Osteoblast (primary cell): ENCODE measurements around the gene EGFL6. TPM values are rescaled to one million over a fixed set of nuclear protein-coding genes. Genes with fewer than 3 reads are reported as not detected.

Source experiments
- DNase-seq: peaks from one replicate; pipeline ENCODE4 v3.0.0; 2011; ENCODE audit warnings: low spot score, mixed read lengths; ENCODE audit not compliant: insufficient read length; ENCODE audit errors: missing footprints
- H2AFZ ChIP-seq: 2 replicates; pipeline ENCODE4 v1.6.0; 2011; ENCODE audit warnings: mild to moderate bottlenecking, low read length
- H3K27ac ChIP-seq: 2 replicates; pipeline ENCODE4 v1.5.1; 2011; ENCODE audit warnings: mild to moderate bottlenecking, low read depth, low read length, moderate library complexity
- H3K27me3 ChIP-seq: 2 replicates; pipeline ENCODE4 v1.6.0; 2012; ENCODE audit warnings: mild to moderate bottlenecking, control low read depth, inconsistent platforms, low read length, moderate library complexity; ENCODE audit not compliant: insufficient read depth
- H3K36me3 ChIP-seq: 2 replicates; pipeline ENCODE4 v1.5.1; 2011; ENCODE audit warnings: mild to moderate bottlenecking, low read length, control low read depth, moderate library complexity; ENCODE audit not compliant: insufficient read depth
- H3K4me1 ChIP-seq: 2 replicates; pipeline ENCODE4 v1.5.1; 2011; ENCODE audit warnings: mild to moderate bottlenecking, low read length, control low read depth, moderate library complexity; ENCODE audit not compliant: insufficient read depth
- H3K4me2 ChIP-seq: 2 replicates; pipeline ENCODE4 v1.6.0; 2011; ENCODE audit warnings: mild to moderate bottlenecking, low read length; ENCODE audit not compliant: insufficient read depth
- H3K4me3 ChIP-seq: fragments of 200-600 bp; sonication (generic); 3 replicates; pipeline ENCODE4 v1.5.1; 2012; ENCODE audit warnings: mild to moderate bottlenecking, low read length, inconsistent platforms; ENCODE audit not compliant: insufficient read depth
- H3K79me2 ChIP-seq: 2 replicates; pipeline ENCODE4 v1.6.0; 2012; ENCODE audit warnings: mild to moderate bottlenecking, low read length, control low read depth, inconsistent platforms; ENCODE audit not compliant: insufficient read depth
- H3K9me3 ChIP-seq: 2 replicates; pipeline ENCODE4 v1.5.1; 2011; ENCODE audit warnings: low read depth, low read length, control low read depth
- H4K20me1 ChIP-seq: 2 replicates; pipeline ENCODE4 v1.6.0; 2012; ENCODE audit warnings: mild to moderate bottlenecking, low read length, control low read depth; ENCODE audit not compliant: insufficient read depth
- total RNA-seq: library from RNA; depleted of rRNA; stranded (reverse); fragments of >200 nt; gene quantifications from 2 replicates; pipeline ENCODE4 v1.2.3, GENCODE V29; 2012
- TF ChIP-seq, protein P1 (sequence below): IDR thresholded peaks from 2 replicates; pipeline ENCODE4 v1.5.1; 2011; ENCODE audit warnings: mild to moderate bottlenecking, low read depth, low read length, moderate library complexity; ENCODE audit errors: extremely low read depth

Gene EGFL6
- total RNA-seq, 1 donor: under 0.01 TPM

DNA sequence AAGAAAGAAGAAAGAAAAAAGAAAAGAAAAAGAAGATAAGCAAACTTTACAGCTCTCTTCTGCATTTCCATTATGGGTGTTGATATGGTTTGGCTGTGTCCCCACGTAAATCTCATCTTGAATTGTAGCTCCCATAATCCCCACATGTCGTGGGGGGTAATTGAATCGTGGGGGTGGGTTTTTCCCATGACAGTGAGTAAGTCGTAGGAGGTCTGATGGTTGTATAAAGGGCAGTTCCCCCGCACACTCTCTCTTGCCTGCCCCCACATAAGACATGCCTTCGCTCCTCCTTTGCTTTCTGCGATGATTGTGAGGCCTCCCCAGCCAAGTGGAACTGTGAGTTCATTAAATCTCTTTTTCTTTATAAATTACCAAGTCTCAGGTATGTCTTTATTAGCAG lies 112.2 kb downstream of the EGFL6 start:
- Histone ChIP-seq H3K27me3 (no peaks in the 10 kb centered on the region), H4K20me1 (no peaks in the 10 kb centered on the region), H3K27ac (no peak overlapping the region), H3K4me2 (no peak overlapping the region), H3K4me3 (no peak overlapping the region), H2AFZ (no peak overlapping the region), H3K9me3 (no peaks in the 10 kb centered on the region), H3K36me3 (no peaks in the 10 kb centered on the region), H3K79me2 (no peaks in the 10 kb centered on the region), H3K4me1 (no peaks in the 10 kb centered on the region)
- TF ChIP-seq, protein P1, sequence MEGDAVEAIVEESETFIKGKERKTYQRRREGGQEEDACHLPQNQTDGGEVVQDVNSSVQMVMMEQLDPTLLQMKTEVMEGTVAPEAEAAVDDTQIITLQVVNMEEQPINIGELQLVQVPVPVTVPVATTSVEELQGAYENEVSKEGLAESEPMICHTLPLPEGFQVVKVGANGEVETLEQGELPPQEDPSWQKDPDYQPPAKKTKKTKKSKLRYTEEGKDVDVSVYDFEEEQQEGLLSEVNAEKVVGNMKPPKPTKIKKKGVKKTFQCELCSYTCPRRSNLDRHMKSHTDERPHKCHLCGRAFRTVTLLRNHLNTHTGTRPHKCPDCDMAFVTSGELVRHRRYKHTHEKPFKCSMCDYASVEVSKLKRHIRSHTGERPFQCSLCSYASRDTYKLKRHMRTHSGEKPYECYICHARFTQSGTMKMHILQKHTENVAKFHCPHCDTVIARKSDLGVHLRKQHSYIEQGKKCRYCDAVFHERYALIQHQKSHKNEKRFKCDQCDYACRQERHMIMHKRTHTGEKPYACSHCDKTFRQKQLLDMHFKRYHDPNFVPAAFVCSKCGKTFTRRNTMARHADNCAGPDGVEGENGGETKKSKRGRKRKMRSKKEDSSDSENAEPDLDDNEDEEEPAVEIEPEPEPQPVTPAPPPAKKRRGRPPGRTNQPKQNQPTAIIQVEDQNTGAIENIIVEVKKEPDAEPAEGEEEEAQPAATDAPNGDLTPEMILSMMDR: no peak
- DNase-seq: no peak

Other genes with a start within 250 kb of the EGFL6 start
- not detected in 2 replicates for gene ATXN3L, start 249.5 kb upstream of the EGFL6 start, total RNA-seq
- 6.2 and 6.5 TPM in 2 replicates for gene TCEANC, start 83.5 kb downstream of the EGFL6 start, total RNA-seq
- 58.9 and 63.0 TPM in 2 replicates for gene RAB9A, start 119.5 kb downstream of the EGFL6 start, total RNA-seq
- 11.8 and 23.5 TPM in 2 replicates for gene TRAPPC2, start 165.0 kb downstream of the EGFL6 start, total RNA-seq
- gene OFD1, start 165.1 kb downstream of the EGFL6 start, total RNA-seq: 15.9 and 19.2 TPM in 2 replicates
- gene GPM6B, start 247.5 kb downstream of the EGFL6 start, total RNA-seq: 1.1 and 1.8 TPM in 2 replicates